ENCODE results near the gene CBFA2T3.

The CBFA2T3 gene

GRCh38 chr16:88902744-88903143 is 74.3 kb downstream of the CBFA2T3 start:
- Histone ChIP-seq H3K4me3 (ENCODE audit: low read length, poor library complexity, severe bottlenecking) (no peak overlapping the region), H3F3A (ENCODE audit: low read depth) (no peaks in the 10 kb centered on the region), H4K20me1 (ENCODE audit: insufficient read depth, low read length, poor library complexity, severe bottlenecking) (peaks cover 43% of the 10 kb centered on the region), H3K4me1 (ENCODE audit: insufficient read depth, low read length, poor library complexity, severe bottlenecking) (no peaks in the 10 kb centered on the region), H3K27me3 (ENCODE audit: insufficient read depth, low read length, poor library complexity, severe bottlenecking) (no peaks in the 10 kb centered on the region), H3K9me2 (replicated peaks; ENCODE audit: low read depth, low read length) (no peaks in the 10 kb centered on the region), H3K9ac (ENCODE audit: low read depth, low read length, poor library complexity, severe bottlenecking) (no peak overlapping the region), H3K4me2 (ENCODE audit: low read depth, low read length, poor library complexity, severe bottlenecking) (no peak overlapping the region), H3K9me3 (ENCODE audit: insufficient read depth, low read depth, low read length) (no peaks in the 10 kb centered on the region), H2AFZ (ENCODE audit: low read length) (no peak overlapping the region), H3K36me3 (ENCODE audit: insufficient read depth, low read length) (peaks cover 29% of the 10 kb centered on the region; the same call in 1 of the 2 replicates), H3K79me2 (ENCODE audit: insufficient read depth, low read length) (peaks cover 36% of the 10 kb centered on the region; the same call in 1 of the 2 replicates)
- TF ChIP-seq CTCF (conservative IDR thresholded peaks at IDR 0.05; ENCODE audit: low read length) (no peak), EZH2phosphoT487 (IDR thresholded peaks at IDR 0.05; ENCODE audit: borderline replicate concordance) (no peak)

- Histone ChIP-seq H3F3A (ENCODE audit: low read depth) (no peaks in the 10 kb centered on the region), H3K9me2 (replicated peaks; ENCODE audit: low read depth, low read length) (no peaks in the 10 kb centered on the region), H3K27me3 (ENCODE audit: insufficient read depth, low read length, poor library complexity, severe bottlenecking) (no peaks in the 10 kb centered on the region), H3K4me1 (ENCODE audit: insufficient read depth, low read length, poor library complexity, severe bottlenecking) (no peaks in the 10 kb centered on the region), H4K20me1 (ENCODE audit: insufficient read depth, low read length, poor library complexity, severe bottlenecking) (peaks cover 39% of the 10 kb centered on the region), H3K79me2 (ENCODE audit: insufficient read depth, low read length) (peaks cover 27% of the 10 kb centered on the region; the same call in 1 of the 2 replicates), H2AFZ (ENCODE audit: low read length) (no peak overlapping the region), H3K9me3 (ENCODE audit: insufficient read depth, low read depth, low read length) (no peaks in the 10 kb centered on the region), H3K4me3 (ENCODE audit: low read length, poor library complexity, severe bottlenecking) (no peak overlapping the region), H3K9ac (ENCODE audit: low read depth, low read length, poor library complexity, severe bottlenecking) (no peak overlapping the region), H3K36me3 (ENCODE audit: insufficient read depth, low read length) (peaks cover 38% of the 10 kb centered on the region; the same call in 1 of the 2 replicates), H3K4me2 (ENCODE audit: low read depth, low read length, poor library complexity, severe bottlenecking) (no peak overlapping the region)
- no peak for TF ChIP-seq EZH2phosphoT487 (IDR thresholded peaks at IDR 0.05; ENCODE audit: borderline replicate concordance)
Measured at GRCh38 chr16:88901718-88902337, 75.2 kb downstream of the CBFA2T3 start.

- peaks cover 27% of the 10 kb centered on the region for H4K20me1 ChIP-seq (ENCODE audit: insufficient read depth, low read length, poor library complexity, severe bottlenecking)
- no peaks in the 10 kb centered on the region for H3K4me1 ChIP-seq (ENCODE audit: insufficient read depth, low read length, poor library complexity, severe bottlenecking)
- TF ChIP-seq EZH2phosphoT487 (IDR thresholded peaks at IDR 0.05; ENCODE audit: borderline replicate concordance) (no peak), CTCF (conservative IDR thresholded peaks at IDR 0.05; ENCODE audit: low read length) (no peak)
- H3K36me3 ChIP-seq (ENCODE audit: insufficient read depth, low read length) = peaks cover 44% of the 10 kb centered on the region; the same call in 1 of the 2 replicates
- H3F3A ChIP-seq (ENCODE audit: low read depth) = no peaks in the 10 kb centered on the region
- no peak overlapping the region for H3K4me2 ChIP-seq (ENCODE audit: low read depth, low read length, poor library complexity, severe bottlenecking)
- no peaks in the 10 kb centered on the region for H3K9me3 ChIP-seq (ENCODE audit: insufficient read depth, low read depth, low read length)
- no peaks in the 10 kb centered on the region for H3K27me3 ChIP-seq (ENCODE audit: insufficient read depth, low read length, poor library complexity, severe bottlenecking)
- H3K79me2 ChIP-seq (ENCODE audit: insufficient read depth, low read length) = peaks cover 16% of the 10 kb centered on the region; the same call in 1 of the 2 replicates
- H3K4me3 ChIP-seq (ENCODE audit: low read length, poor library complexity, severe bottlenecking) = no peak overlapping the region
- H3K9me2 ChIP-seq (replicated peaks; ENCODE audit: low read depth, low read length) = no peaks in the 10 kb centered on the region
- H2AFZ ChIP-seq (ENCODE audit: low read length) = no peak overlapping the region
- no peak overlapping the region for H3K9ac ChIP-seq (ENCODE audit: low read depth, low read length, poor library complexity, severe bottlenecking)
Measured at GRCh38 chr16:88900662-88901052, 76.3 kb downstream of the CBFA2T3 start.

All from Loucy (cell line).